Retinal pigment epithelial cell (primary cell): Measurements from ENCODE around the gene TAF8.

ENCODE experiments used
- DNase-seq: peaks from one replicate; pipeline ENCODE4 v3.0.0-alpha.2; 2010; ENCODE audit warnings: low read depth
- H3K4me3 ChIP-seq: 2 replicates; pipeline ENCODE4 v1.5.1; 2011; ENCODE audit warnings: mild to moderate bottlenecking, low read length, control low read depth, moderate library complexity
- TF ChIP-seq, protein P1 (sequence below): conservative IDR thresholded peaks from 2 replicates; pipeline ENCODE4 v1.5.1; 2011; ENCODE audit warnings: low read depth, low read length, control low read depth, inconsistent platforms

Gene TAF8

DNA sequence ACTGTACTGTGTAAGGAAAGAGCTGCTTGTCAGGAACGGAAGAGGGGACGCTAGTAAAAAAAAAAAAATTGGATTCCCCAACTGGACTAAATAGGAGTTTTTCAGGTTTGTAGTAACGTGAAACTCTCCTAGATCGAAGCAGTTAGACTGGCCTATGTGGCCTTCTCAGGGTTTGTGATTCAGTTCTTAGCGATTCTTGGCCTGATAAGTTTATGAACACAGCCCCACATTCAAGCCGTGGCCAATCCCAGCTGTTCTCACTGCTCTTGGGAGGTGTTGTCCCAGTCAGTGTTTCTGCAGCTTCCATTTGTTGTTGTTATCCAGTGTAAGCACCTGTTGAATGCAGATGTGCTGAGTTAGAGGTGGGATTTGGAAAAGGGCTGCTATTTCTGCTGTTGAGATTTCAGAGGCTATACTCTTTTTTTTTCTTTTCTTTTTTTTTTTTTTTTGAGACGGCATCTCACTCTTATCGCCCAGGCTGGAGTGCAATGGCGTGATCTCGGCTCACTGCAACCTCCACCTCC, 29.7 kb downstream of the TAF8 start:
- TF ChIP-seq, protein P1, sequence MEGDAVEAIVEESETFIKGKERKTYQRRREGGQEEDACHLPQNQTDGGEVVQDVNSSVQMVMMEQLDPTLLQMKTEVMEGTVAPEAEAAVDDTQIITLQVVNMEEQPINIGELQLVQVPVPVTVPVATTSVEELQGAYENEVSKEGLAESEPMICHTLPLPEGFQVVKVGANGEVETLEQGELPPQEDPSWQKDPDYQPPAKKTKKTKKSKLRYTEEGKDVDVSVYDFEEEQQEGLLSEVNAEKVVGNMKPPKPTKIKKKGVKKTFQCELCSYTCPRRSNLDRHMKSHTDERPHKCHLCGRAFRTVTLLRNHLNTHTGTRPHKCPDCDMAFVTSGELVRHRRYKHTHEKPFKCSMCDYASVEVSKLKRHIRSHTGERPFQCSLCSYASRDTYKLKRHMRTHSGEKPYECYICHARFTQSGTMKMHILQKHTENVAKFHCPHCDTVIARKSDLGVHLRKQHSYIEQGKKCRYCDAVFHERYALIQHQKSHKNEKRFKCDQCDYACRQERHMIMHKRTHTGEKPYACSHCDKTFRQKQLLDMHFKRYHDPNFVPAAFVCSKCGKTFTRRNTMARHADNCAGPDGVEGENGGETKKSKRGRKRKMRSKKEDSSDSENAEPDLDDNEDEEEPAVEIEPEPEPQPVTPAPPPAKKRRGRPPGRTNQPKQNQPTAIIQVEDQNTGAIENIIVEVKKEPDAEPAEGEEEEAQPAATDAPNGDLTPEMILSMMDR: no peak
- H3K4me3 ChIP-seq: no peak overlapping the region
- DNase-seq: no peak

DNA sequence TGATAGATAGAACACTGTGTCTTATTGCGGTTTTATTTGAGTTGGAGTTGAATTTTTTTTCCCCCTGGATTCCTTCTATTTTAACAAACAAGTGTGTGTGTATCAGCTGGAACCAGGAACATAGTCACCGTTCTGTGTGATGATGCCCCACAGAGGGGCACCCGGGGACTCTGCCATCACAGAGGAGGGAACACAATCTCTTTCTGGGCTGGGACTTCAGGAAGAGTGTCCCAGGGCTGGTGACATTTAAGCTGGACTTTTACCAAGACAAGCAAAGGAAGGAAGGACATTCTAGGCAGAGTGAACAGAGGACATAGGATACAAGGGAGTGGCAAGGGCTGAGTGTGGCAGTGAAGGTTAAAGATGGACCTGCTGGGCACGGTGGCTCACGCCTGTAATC, 33.2 kb downstream of the TAF8 start:
- TF ChIP-seq, protein P1: no peak
- no peak overlapping the region for H3K4me3 ChIP-seq
- no peak for DNase-seq

DNA sequence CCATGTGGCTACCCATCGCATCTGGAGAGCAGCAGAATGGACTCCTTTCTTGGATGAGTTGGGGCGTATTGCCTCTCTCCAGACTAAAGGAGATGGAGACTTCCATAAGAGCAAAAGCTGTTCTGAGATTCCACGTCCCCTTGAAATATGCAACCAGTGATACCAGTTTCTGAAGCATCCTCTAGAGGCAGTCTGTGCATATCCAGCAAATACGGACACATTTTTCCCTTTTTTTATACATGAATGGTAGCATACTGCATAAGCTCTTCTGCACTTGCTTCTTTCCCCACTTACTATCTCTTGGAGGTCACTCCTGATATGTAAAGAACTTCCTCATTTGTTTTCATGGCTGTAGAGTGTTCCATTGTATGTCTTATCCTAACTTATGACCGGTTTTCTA, 34.6 kb downstream of the TAF8 start:
- TF ChIP-seq, protein P1: peak; percentile 46
- DNase-seq: no peak
- no peak overlapping the region for H3K4me3 ChIP-seq

DNA sequence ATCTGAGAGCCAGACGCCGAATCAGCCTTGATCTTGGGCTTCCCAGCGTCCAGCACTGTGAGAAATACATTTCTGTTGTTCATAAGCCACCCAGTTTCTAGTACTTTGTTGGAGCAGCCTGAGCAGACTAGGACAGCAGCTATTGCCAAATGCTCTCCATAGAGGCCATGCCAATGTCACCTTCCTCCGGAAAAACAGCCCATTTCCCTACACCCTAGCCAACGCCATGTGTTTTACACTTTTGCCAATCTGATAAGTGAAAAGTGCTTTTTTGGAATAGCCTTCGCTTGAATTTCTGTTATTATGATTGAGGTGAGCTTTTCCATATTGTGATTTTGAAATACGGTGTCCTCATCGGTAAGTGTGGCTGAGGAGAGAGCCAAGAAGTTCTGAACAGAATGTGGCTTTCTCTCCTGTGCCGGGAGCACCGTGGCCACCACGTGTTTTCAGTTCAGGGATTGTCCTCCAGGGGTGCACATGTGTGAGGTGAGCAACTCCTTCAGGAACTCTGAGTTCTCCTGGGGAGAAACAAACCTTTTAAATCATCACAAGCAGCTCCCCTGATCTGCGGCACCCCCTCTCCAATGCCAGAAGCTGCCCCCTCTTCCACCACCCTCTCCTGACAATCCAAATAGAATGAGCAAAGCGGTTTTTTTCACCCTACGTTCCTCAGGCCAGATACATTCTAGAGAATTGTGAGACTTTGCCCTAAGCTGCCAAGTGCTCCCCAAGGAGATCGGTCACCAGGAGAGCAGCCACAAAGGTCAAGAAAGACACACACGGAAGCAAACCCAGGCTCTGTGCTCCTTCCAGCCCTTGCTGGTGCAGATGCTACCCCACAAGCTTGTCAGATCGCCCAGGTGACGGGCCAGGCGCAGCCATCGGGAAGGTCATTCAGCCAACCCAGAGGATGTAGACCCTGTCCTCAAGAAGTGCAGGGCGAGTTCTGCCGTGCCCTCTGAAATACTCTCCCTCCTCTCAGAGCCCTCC, 36.0 kb downstream of the TAF8 start:
- TF ChIP-seq, protein P1: peak; percentile 39
- no peak overlapping the region for H3K4me3 ChIP-seq
- no peak for DNase-seq

DNA sequence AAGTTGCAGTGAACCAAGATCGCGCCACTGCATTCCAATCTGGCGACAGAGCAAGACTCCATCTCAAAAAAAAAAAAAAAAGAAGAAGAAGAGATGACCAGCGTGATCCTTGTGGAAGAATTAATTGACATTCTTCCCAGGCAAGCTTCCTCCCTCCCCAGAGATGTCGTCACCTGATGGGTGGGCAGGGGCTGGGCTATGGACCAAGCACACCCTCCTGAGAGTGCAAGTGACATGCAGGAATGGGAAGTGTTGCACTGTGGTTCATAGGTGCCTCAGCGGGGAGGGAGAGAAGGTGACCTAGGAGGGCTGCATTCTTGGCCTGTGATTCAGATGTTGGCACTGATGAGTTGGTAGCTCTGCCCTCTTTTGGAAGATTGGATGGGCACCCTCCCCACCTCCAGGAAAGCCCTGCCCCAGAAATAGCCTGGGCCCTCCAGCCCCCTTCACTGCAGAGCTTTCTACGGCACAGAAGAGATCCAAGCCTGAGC, 37.8 kb downstream of the TAF8 start:
- DNase-seq: no peak
- TF ChIP-seq, protein P1: no peak
- H3K4me3 ChIP-seq: no peak overlapping the region

DNA sequence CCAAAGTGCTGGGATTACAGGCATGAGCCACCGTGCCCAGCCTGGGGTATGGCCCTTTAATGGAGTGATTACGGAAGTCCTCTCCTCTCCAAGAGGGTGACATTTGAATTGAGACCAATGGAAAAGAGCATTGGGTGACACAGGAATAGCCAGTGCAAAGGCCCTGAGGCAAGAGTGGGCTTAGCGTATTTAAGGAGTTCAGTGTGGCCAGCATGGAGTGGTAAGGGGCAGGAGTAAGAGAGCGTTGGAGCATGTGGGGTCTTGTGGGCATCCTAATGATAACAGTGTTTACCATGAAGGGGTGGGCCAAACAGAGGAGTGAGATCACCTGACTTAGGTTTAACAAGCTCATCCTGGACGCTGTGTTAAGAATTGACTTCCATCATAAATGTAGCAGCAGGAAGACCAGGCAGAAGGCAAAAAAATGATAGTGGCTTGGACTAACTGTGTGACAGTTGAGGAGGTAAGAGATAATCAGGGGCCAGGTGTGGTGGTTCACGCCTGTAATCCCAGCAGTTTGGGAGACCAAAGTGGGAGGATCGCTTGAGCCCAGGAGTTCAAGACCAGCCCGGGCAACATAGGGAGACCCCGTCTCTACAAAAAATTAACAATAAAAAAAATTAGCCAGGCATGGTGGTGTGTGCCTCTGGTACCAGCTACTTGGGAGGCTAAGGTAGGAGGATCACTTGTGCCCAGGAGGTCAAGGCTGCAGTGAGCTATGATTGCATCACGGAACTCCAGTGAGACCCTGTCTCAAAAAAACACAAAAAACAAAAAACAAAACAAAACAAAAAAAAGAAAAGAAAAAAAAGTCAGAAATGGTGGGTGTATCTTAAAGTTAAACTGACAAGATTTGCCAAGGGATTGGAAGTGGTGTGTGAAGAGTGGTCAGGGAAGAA, 40.7 kb downstream of the TAF8 start:
- TF ChIP-seq, protein P1: no peak
- DNase-seq: no peak
- H3K4me3 ChIP-seq: no peak overlapping the region
